ENCODE data around the gene STPG4.

The STPG4 gene

DNA sequence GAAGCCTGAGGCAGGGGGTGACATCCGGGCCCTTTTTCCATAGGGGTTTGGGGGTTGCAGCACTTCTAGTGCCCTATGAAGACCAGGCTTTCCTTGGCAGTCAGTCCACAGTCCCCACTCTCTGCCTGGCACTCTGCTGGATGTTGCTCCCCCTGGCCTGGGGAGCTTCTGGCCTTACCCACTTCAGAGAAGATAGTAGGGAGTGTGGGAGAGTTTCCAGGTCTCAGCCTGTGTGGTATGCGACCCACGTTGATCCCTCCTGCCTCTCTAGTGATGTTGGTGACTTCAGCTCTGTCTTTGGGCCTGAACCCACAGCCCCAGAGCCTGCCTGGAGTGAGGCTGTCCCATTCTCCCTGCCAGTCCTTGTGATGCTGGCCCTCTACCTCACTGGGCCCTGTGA lies 105.6 kb downstream of the STPG4 start:
- DNase-seq, result no peak

GRCh38 chr2:47048801-47049480 lies 106.2 kb downstream of the STPG4 start:
- no peak for DNase-seq

DNA sequence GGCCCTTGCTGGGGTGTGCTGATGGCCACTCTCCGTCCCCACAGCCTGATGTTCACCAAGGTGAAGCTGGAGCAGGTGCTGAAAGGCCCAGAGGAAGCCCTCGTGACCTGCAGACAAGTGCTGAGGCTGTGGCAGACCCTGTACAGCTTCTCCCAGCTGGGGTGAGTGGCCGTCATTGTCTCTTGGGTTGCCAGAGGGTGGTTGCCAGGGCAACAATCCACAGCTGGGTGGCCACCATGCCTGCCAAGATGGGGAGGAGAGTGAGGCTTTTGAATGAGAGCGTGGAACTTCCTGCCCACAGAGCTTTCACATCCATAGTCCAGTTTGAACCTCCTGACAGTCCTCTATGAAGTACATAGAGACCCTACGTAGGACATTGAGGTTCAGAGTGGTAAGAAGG lies 108.8 kb downstream of the STPG4 start:
- DNase-seq, result peak; percentile 13

DNA sequence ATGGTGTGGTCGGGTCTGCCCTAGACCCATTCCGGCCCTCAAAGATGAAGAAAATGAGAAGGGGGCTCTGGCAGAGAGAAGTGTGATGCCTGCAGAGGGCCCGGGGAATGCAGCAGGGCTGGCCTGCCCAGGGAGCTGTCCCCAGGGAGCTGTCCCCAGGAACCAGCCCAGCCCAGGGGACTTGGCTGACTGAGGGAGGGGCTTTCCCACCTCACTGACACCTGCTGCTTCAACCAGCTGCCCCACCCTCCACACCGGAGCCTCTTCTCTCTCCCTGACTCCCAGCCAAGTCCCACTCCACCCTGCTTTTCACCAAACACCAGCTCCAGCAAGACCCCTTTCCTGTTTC lies 111.2 kb downstream of the STPG4 start:
- DNase-seq, result no peak

GRCh38 chr2:47043142-47043890 lies 111.8 kb downstream of the STPG4 start:
- DNase-seq, result peak; percentile 36

DNA sequence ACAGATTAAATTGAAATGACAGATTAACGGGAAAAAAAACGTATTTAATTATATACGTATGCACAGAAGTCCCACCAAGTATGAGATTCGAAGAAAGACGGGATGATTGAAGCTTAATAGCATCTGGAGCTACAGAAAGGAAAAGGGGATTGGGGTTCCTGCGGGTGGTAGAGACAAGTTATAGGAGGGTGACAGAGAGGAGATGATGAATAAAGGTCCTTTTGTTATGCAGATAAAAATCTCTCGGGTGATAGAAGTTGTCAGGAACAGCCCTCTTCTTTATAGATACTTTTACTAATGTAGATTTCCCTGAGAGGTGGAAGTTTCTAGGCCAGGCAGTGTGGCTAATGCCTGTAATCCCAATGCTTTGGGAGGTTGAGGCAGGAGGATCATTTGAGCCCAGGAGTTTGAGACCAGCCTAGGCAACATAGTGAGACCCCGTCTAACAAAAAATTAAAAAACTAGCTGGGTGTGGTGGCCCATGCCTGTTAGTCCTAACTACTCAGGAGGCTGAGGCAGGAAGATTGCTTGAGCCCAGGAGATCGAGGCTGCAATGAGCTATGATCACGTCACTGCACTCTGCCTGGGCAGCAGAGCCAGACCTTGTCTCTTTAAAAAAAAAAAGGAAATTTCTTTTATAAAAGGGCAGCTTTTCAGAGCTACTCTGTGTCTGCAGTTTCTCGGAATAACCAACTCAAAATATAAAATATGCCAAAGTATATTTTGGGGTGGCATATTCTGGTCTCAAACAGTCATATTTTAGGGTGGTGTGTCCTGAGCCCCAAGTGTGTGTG lies 113.0 kb downstream of the STPG4 start:
- no peak for DNase-seq

DNA sequence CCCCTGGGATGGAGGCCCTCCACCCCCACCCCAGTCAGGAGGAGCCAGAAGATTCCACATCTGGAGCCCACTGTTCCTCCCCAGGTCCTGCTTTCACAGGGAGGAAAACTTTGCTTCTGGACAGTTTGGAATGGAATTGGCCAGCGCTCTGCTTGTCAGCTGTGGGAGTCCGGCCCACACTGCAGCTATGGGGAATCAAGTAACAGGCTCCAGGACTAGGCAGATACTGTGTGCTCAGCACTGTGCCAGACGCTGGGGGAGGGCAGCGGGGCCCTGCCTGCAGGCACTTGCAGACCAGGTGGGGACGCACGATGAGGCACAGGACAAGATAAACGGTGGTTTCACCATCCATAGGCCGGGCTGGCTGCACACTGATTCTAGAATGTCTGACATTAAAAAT lies 114.0 kb downstream of the STPG4 start:
- no peak for DNase-seq

GRCh38 chr2:47040651-47041050 lies 114.5 kb downstream of the STPG4 start:
- no peak for DNase-seq

- DNase-seq, result no peak
These were observed 115.1 kb downstream of the STPG4 start for GRCh38 chr2:47039913-47040562.

DNA sequence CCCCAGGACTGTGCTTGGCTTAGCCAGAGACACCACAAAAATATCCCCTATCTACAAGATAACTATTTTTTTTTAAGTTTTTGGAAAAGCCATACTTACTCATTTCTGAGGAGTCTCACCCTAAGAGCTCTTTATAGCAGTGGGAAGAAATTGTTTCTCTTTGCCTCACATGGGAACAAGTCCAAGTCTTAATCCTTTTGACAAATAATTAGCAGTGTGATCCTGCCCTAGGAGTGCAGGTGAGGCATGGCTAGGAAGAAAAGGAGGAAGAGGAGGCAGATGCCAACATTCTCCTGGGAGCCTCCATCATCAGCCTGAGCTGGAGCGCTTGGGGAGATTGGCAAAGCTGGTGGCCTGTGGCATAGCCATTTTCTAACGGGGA lies 115.6 kb downstream of the STPG4 start:
- no peak for DNase-seq

DNA sequence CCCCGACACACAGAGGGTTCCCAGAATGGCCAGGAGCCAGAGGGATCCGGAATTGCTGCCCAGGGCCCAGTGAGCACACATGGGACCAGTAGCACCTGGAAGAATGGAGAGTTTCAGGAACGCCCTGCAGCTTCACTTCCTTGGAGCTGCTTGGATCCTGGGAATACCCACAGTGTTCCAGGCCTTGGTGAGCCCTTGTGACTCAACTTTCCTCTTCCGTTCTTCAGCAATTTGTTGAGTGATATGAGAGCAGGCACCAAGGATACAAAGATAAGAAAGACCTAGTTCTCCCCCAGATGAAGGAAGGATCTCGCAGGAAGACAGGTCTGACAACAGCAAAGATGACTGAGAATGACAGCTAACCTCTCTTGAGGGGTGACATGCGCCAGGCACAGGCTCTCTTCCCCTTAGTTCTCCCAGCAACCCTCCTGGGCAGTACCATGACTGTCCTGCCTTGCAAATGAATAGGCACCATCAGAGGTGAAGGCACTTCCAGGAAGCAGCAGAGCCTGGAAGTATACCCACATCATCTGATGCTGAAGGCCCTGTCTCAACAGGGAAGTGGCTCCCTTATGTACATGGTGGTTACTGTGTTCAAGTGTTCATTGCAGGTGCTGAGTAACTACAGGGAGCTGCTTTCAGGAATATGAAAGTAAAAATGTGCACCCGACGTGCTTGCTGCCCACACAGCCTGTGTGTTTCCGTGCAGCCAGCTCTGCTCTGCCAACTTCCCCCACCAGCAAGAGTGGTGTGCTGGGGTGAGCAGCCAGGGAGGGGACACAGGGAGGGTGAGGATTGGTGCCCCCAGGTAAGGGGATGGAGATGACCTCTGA lies 116.2 kb downstream of the STPG4 start:
- DNase-seq, result peak; percentile 32

DNA sequence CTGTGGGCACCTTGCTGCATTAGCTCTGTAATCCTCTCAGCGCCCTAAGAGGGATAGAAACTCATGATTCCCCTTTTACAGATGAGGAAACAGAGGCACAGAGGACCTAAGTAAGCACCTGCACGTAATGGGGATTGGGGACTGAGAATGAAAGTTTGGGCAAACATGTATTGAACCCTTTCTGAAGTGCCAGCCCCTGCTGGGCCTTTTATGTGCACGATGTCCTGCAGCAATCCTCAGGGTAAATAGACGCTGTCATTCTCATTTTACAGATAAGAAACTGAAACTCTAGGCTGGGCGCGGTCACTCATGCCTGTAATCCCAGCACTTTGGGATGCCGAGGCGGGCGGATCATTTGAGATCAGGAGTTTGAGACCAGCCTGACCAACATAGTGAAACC lies 117.4 kb downstream of the STPG4 start:
- no peak for DNase-seq

All from DMS79 treated with DMSO at 0.1 percent for 48 hours (cell line).